H54 (cell line): ENCODE results near the gene VPS54.
"Not testable (repeated sequence)": the region's sequence is repeated elsewhere in the genome, so short reads cannot be mapped to it uniquely, and the experiment has no call there.

Experiments used
- DNase-seq: peaks from one replicate; pipeline ENCODE4 v3.0.0; 2011; ENCODE audit warnings: low spot score, mixed read lengths; ENCODE audit not compliant: insufficient read length
- FAIRE-seq: peaks from 3 replicates; lab custom pipeline; 2011; peaks lifted over from hg19 to GRCh38; lab: Jason Lieb, UNC
- POLR2A ChIP-seq: IDR thresholded peaks from 2 replicates; pipeline ENCODE4 v1.6.1; 2011; ENCODE audit warnings: low read depth, mild to moderate bottlenecking, low read length

VPS54 gene

DNA sequence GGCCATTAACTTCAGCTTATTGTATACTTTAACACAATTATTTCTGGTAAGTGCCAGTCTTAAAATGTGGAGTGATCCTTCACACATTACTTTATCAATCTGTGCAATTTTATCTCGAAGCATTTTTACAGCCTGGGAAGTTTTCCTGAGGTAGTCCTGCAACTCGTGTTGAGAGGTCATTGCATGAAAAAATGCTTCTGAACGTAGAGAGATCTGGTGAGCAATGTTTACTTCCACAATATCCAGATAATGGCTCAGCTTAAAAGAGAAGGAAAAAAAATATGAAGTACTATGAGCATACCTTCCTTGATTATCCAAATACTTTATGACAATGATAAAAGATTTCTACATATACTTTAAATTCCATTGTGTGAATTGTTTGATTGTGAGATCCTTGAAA is 57.0 kb downstream of the VPS54 start:
- FAIRE-seq (peak; percentile 33), DNase-seq (no peak)
- no peak for TF ChIP-seq POLR2A

DNA sequence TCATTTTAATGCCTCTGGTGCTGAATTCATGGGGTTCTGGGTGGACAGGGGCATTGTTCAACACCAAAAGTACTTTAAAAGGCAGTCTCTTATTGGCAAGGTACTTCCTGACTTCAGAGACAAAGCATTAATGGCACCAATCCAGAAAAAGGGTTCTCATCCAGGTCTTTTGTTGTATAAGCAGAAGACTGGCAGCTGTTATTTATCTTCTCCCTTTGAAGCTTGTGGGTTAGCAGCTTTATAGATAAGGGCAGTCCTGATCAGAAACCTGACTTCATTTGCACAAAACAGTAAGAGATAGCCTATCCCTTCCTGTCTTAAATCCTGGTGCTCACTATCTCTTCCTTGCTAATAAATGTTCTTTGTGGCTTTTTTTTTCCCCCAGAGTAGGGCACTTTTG is 68.8 kb downstream of the VPS54 start:
- no peak for TF ChIP-seq POLR2A
- FAIRE-seq: no peak
- no peak for DNase-seq

- FAIRE-seq (no peak), DNase-seq (no peak)
- TF ChIP-seq POLR2A: no peak
Observed at GRCh38 chr2:63942788-63943187, 76.4 kb downstream of the VPS54 start.

DNA sequence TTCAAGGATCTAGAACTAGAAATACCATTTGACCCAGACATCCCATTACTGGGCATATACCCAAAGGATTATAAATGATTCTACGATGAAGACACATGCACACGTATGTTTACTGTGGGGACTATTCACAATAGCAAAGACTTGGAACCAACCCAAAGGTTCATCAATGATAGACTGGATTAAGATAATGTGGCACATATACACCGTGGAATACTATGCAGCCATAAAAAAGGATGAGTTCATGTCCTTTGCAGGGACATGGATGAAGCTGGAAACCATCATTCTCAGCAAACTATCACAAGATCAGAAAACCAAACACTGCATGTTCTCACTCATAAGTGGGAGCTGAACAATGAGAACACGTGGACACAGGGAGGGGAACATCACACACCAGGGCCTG is 87.1 kb downstream of the VPS54 start:
- not testable (repeated sequence) for FAIRE-seq, DNase-seq

DNA sequence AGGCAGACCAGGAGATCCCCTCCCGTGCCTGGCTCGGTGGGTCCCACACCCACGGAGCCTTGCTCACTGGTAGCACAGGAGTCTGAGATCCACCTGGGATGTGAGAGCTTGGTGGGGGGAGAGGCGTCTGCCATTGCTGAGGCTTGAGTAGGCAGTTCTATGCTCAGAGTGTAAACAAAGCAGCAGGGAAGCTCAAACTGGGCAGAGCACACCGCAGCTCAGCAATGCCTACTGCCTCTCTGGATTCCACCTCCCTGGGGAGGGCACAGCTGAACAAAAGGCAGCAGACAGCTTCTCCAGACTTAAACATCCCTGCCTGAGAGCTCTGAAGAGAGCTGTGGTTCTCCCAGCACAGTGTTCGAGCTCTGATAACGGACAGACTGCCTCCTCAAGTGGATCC is 92.4 kb downstream of the VPS54 start:
- FAIRE-seq (no peak), DNase-seq (no peak)
- TF ChIP-seq POLR2A: no peak

DNA sequence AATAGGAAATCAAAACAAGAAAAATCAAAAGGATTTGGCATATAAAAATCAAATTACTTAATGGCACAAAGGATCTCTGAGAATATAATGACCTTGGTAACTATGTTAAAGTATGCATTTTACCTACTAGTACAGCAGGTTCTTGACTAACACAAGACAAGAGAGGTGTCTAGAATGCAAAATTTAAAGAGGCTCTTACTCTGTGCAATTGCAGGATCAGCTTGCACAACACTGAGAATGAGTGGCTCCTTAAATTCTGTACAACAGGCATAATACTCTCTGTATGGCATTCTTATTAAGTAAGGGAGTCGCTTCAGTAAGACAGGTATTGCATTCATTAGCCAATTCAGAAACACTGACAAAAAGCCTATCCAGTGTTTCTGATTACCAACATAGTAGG is 104.9 kb downstream of the VPS54 start:
- no peak for DNase-seq
- no peak for TF ChIP-seq POLR2A
- no peak for FAIRE-seq

GRCh38 chr2:63903003-63903402 is 116.2 kb downstream of the VPS54 start:
- no peak for TF ChIP-seq POLR2A
- no peak for FAIRE-seq
- DNase-seq: no peak

- FAIRE-seq (no peak), DNase-seq (no peak)
- TF ChIP-seq POLR2A: no peak
Observed at GRCh38 chr2:63902149-63902548, 117.1 kb downstream of the VPS54 start.

DNA sequence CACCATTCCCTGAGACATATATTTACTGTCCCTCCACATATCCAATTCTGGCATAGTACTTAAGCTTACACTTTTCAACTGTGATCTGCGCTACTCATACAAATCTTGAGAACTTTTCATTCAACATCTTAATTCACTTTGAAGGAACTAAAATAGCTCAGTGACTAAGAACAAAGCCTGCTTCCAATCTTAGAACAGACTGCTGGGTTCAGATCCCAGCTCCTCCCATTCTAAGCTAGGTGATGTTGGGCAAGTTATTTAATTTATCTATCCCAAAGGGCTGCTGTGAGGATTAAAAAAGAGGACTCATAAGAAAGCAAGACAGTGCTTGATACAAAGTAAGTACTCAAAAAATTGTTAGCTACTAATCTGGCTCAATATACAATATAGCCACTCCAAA is 119.6 kb downstream of the VPS54 start:
- FAIRE-seq (no peak), DNase-seq (no peak)
- no peak for TF ChIP-seq POLR2A

GRCh38 chr2:63898839-63899238 is 120.4 kb downstream of the VPS54 start:
- FAIRE-seq: no peak
- TF ChIP-seq POLR2A: no peak

DNA sequence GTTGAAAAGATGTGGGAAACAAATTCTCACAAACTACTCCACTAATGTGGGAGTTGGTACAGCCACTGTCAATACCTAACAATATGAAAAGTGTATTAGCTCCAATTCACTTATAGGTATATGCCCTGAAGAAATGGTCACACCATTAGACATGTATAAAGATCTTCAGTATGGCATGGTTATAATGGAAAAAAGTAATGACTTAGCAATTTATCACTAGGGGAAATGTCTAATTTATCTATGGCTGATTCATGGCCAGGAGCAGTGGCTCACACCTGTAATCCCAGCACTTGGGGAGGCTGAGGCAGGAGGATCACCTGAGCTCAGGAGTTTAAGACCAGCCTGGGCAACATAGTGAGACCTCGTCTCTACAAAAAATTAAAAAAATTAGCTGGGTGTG is 125.1 kb downstream of the VPS54 start:
- no peak for TF ChIP-seq POLR2A
- no peak for DNase-seq
- no peak for FAIRE-seq

More at GRCh38 chr2:63898839-63899238, 120.4 kb downstream of the VPS54 start:
- DNase-seq: no peak

DNA sequence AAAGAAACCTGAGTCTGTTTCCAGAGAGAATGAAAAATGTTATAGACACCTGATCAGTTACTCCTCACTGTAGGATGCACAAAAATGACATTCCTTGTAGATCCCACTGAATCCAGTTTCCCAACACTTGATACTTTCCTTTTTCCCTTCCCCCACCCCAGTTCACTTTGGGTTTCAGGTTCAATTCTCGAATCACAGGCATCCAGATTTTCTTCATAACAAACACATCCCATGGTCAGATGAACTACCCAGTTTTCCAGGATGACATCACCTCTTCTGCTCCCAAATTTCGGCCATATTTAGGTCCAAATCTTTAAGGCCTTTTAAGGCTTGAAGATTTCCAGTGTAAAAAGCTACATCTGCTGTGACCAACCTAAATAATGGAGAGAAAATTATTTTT is 126.1 kb downstream of the VPS54 start:
- FAIRE-seq: no peak
- DNase-seq: no peak

GRCh38 chr2:63891488-63892030 is 127.7 kb downstream of the VPS54 start:
- TF ChIP-seq POLR2A: no peak
- FAIRE-seq: peak; percentile 15
- DNase-seq: no peak

More for the DNA sequence above, 126.1 kb downstream of the VPS54 start:
- no peak for TF ChIP-seq POLR2A

DNA sequence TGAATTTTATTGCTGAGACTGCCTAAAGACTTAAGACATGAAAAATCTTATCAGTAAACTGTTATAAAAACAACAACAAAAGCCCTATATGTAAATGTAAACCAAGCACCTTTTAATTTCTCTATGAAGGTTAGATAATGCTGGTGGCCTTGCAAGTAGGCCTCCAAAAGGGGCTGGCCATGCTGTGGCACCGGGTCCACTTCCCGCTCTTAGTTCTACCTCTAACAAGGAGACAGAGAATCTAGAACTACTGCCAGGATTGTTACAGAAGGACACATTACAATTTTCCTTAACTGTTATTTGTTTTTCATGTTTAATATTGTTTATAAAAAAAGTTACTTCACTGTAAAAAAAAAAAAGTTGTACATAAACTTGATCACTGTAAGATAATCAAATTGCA is 128.6 kb downstream of the VPS54 start:
- DNase-seq (no peak), FAIRE-seq (no peak)
- TF ChIP-seq POLR2A: no peak

- TF ChIP-seq POLR2A: no peak
- peak; percentile 92 for FAIRE-seq
- DNase-seq: peak; percentile 12
Observed at GRCh38 chr2:63888490-63889402, 130.5 kb downstream of the VPS54 start.
